DMS79 treated with DMSO at 0.1 percent for 48 hours (cell line): ENCODE results near the gene CEBPE.

Experiments used
- DNase-seq: peaks from one replicate; lab custom pipeline; 2025; lab: John Stamatoyannopoulos, UW

Gene CEBPE

DNA sequence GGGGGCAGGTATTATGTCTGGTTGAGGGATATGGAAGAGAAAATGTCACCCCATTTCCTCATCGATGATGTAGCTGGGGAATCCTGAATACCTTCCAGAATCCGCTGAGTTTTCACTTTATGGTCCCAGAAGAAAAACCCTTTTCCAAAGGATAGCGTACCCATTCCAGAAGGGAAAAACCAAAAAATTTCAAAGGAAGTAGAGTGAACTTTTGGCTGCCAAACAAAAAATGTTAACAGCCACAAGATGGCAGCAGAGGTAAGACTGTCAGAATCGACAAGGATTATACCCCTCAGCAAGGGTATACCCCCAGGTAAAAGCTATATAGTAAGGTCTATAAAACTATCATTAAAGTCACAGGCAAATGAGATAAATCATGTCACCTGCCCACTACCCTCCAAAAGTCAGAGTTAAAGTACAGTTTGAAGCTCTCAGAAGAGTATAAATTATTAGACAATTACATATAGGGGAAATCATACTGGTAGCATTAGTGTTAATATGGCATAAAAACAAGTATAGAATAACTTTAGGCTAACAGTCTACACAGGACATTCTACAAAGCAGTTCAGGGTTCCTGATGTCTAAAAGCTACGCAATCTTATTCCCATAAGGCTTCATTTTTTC, 42.2 kb downstream of the CEBPE start:
- DNase-seq, result no peak

DNA sequence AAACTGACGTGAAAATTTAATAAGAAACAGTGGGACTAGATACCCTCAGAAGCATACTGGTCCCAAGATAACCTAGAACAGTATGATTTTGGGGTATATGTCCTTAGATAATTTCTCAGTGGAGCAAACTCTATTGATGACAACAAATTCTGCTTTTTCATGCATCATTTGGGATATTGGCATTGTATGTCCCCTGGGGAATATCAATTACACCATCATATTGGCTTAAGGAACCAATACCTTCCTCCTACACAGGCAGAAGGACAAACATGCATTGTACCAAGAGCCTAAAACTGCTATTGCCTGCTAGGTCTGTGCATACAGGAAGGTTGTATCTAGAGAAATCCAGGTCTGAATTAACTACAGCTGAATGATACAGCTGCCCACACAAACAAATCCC, 44.1 kb downstream of the CEBPE start:
- no peak for DNase-seq

DNA sequence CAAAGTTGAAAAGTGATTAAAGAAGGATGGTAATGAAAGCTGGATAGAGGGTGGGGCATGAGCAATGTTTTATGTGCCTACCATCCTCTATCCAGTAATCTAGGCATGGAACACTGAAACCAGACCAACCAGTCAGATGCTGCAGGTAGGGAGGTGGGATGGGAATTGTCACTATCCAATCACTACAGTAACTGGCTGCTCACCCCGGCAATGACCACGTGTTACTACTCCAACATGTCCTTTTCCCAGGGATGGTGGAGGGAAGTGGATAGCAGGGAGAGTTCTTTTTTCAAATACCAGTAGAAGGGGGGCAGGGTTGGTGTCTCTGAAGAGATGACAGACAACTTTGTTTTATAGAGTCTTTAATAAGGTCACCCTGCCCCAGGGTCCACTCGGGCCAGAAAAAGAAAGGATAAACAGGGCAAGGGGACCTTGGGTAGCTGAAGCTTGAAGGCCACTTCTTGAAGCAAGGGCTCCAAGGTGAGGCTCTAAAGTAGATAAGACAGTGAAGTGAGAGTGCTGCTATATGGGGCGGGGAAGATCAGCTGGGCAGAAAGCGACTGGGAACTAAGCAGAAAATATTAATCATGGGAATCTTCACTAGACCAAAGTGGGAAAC, 47.0 kb downstream of the CEBPE start:
- DNase-seq, result no peak

DNA sequence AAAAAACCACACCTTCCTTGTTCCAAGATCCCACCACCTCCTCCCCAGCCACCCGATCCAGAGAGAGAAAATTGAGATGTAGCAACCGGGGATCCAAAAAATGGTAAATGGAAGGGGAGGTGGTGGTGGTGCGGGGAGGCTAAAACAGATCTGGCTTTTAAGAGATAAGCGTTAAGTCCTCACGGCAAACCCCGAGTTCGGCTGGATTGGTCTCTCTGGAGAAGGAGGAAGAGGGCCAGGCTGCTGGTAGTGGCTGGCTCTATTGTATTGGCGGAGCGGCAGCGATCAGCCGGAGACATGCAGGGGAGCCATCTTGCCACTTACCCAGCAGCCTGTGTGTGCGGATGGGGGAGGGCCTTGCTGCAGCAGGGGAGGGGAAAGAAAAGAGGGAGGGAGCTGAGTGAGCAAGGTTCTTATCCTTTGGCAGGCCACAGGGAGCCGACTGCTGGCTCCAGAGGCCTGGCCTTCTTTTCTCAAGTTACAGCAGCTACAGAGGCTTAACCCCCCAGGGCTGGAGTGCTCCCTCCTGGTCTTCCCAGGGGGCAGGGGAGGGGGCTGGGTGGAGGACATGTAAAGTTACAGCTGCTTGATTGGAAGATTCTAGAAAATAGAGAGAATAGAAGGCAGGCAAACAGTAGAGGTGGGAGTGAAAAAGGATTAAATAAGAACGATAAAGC, 47.7 kb downstream of the CEBPE start:
- DNase-seq, result no peak

DNA sequence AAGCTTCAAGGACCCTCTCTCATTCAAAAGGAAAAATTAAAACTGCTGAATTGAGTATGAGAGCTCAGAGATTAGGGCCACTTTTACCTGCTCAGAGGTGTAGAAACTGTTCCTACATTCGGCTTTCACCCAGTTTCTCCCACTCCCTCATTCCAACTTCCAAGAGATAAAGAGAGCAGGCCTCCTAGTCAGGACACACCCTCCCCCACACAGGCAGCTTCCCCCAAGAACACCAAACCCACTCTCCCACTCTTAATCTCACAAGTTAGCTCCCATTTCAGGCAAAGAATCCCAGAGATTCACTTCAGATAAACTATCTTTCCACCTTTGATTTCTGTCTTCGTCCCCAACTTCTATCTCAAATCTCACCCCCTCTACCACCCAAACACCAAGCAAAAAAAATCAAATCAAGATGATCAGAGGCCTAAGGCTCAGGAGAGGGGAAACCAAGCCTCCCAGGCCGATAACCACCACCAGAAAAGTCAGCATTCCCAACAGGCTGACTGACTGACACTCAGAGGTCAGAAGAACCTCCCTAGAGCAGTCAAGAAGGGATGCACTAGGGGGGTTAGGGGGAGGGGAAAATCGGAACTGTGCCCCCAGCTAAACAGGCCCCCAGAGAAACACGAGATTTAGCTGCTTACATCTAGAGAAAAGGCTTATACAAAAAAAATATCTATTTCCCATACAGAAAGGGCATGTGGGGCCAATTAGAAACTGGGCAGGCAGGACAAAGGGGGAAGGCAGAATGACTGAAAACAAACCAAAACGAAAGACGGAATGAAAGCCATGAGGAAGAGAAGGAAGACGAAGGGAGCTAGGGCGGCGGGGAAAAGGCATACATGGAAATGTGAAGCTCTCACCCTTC, 48.6 kb downstream of the CEBPE start:
- DNase-seq, result no peak

DNA sequence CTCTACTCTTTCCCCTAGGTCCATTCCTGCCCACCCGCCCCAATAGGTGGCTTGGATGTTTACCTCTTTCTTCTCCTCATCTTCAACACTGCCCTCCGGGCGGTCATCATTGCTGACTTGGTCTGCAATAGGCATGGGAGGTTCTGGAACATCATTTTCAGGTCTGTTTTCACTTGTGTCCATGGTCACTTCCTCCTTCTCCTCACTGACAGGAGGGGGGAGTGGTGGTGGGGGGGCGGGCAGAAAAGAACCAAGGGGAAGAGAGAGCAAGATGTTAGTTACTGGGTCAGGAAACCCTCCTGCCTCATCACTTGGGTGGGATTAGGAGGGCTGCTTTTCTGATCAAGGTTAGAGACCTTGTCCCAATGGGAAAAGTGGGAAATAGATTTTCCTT, 49.6 kb downstream of the CEBPE start:
- no peak for DNase-seq

DNA sequence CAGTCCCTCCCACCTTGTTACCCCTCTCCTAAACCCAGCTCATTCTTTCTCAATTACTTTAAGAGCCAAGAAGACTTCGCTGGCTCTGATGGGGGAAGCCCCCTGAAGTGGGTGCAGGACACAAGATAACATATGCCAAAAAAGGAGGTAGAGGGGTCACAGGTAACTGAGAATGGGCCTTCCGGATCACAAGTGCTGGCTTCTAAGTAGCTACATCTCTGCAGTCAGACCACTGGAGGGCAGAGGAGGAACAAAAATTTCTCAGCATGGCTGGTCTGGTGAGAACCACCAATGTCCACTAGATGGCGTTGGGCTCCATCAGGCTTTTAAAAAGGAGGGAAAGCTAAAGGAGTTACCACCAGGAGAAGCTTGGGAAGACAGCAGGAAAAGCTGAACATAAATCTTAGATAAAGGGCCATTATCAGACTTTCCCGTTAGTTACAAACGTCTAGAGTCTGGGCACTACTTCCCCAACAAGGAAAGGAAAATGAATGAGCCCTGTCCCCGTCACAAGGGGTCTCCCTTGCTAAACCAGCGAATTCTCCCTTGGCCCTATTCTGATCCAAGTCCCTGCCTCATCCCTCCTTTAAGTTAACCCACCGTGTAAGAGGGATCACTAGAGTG, 50.2 kb downstream of the CEBPE start:
- DNase-seq, result no peak

DNA sequence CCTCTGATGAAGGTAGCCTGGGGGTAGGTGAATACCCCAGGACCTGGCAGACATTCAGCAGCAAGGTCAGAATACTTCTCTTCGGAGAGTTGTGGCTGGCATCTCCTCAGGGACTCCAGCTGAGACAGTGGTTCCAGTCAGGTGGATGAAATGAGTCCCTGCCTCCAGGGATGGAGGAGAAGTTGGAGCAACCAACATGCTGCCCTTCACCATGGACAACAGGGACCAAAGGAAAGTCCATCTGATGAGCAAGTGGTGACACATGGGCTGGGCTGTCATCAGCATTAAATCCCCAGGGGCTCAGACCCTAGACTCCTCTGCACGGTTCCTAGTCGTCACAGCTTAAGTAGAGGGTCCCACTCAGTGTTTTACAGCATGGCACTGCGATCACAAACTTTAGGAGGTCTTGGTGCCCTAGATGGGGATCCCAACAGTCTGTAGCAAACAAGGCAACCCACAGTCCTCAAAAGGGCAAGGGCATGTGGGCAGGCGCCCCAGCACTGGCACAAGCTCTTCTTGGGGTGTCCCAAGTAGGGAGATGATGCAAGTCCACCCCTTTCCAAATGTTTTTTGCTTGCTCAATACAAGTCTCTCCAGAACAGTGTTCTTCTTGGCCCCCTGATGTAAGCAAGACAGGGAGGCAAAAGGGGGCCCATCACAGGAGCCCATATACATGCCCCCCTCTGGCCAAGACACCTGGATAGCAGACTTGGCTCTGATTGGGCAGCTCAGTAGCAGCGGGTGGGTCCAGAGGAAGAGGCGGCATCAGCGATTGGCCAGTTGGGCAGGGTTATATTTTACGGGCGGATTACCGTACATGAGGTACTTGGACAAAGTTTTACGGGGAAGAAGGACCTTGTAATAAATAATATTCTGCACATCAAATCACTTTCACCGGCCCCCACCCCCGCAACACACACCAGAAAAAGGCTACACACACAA, 50.9 kb downstream of the CEBPE start:
- no peak for DNase-seq
